ENCODE results near the gene TGFA.
"Not testable (repeated sequence)": the region's sequence is repeated elsewhere in the genome, so short reads cannot be mapped to it uniquely, and the experiment has no call there.

TGFA gene

GRCh38 chr2:70467831-70468779 lies 85.5 kb downstream of the TGFA start:
- H3K27me3 ChIP-seq (ENCODE audit: insufficient read depth, low read length, poor library complexity, severe bottlenecking) = no peaks in the 10 kb centered on the region
- H3K9ac ChIP-seq (ENCODE audit: low read depth, low read length, poor library complexity, severe bottlenecking) = peak overlapping the region; percentile 33
- peak overlapping the region; percentile 37 for H3K4me2 ChIP-seq (ENCODE audit: low read depth, low read length, poor library complexity, severe bottlenecking)
- peak overlapping the region; percentile 53 for H2AFZ ChIP-seq (ENCODE audit: low read length)
- H3F3A ChIP-seq (ENCODE audit: low read depth) = peaks cover 14% of the 10 kb centered on the region
- H3K36me3 ChIP-seq (ENCODE audit: insufficient read depth, low read length) = no peaks in the 10 kb centered on the region; the same call in 1 of the 2 replicates
- H3K79me2 ChIP-seq (ENCODE audit: insufficient read depth, low read length) = no peaks in the 10 kb centered on the region
- H3K4me1 ChIP-seq (ENCODE audit: insufficient read depth, low read length, poor library complexity, severe bottlenecking) = peaks cover 58% of the 10 kb centered on the region
- no peaks in the 10 kb centered on the region for H3K9me3 ChIP-seq (ENCODE audit: insufficient read depth, low read depth, low read length)
- H3K9me2 ChIP-seq (replicated peaks; ENCODE audit: low read depth, low read length) = no peaks in the 10 kb centered on the region
- no peak for TF ChIP-seq EZH2phosphoT487 (IDR thresholded peaks at IDR 0.05; ENCODE audit: borderline replicate concordance)
- TF ChIP-seq CTCF (conservative IDR thresholded peaks at IDR 0.05; ENCODE audit: low read length) = no peak
- H3K4me3 ChIP-seq (ENCODE audit: low read length, poor library complexity, severe bottlenecking) = no peak overlapping the region
- no peaks in the 10 kb centered on the region for H4K20me1 ChIP-seq (ENCODE audit: insufficient read depth, low read length, poor library complexity, severe bottlenecking)

GRCh38 chr2:70467237-70467636 lies 86.4 kb downstream of the TGFA start:
- H3F3A ChIP-seq (ENCODE audit: low read depth) = 0 out of 2 replicates have a peak, but pooled peaks cover 6% of the 10 kb centered on the region
- no peaks in the 10 kb centered on the region for H3K79me2 ChIP-seq (ENCODE audit: insufficient read depth, low read length)
- H3K36me3 ChIP-seq (ENCODE audit: insufficient read depth, low read length) = peaks cover 4% of the 10 kb centered on the region; the same call in 1 of the 2 replicates
- peaks cover 49% of the 10 kb centered on the region for H3K4me1 ChIP-seq (ENCODE audit: insufficient read depth, low read length, poor library complexity, severe bottlenecking)
- H3K9me2 ChIP-seq (replicated peaks; ENCODE audit: low read depth, low read length) = no peaks in the 10 kb centered on the region
- TF ChIP-seq EZH2phosphoT487 (IDR thresholded peaks at IDR 0.05; ENCODE audit: borderline replicate concordance) (no peak), CTCF (conservative IDR thresholded peaks at IDR 0.05; ENCODE audit: low read length) (no peak)
- no peaks in the 10 kb centered on the region for H4K20me1 ChIP-seq (ENCODE audit: insufficient read depth, low read length, poor library complexity, severe bottlenecking)
- H2AFZ ChIP-seq (ENCODE audit: low read length) = no peak overlapping the region
- H3K4me2 ChIP-seq (ENCODE audit: low read depth, low read length, poor library complexity, severe bottlenecking) = no peak overlapping the region
- no peak overlapping the region for H3K4me3 ChIP-seq (ENCODE audit: low read length, poor library complexity, severe bottlenecking)
- H3K9ac ChIP-seq (ENCODE audit: low read depth, low read length, poor library complexity, severe bottlenecking) = no peak overlapping the region
- no peaks in the 10 kb centered on the region for H3K9me3 ChIP-seq (ENCODE audit: insufficient read depth, low read depth, low read length)
- H3K27me3 ChIP-seq (ENCODE audit: insufficient read depth, low read length, poor library complexity, severe bottlenecking) = no peaks in the 10 kb centered on the region

- not testable (repeated sequence) for H3K9me2 ChIP-seq (replicated peaks; ENCODE audit: low read depth, low read length); H3K4me2 ChIP-seq (ENCODE audit: low read depth, low read length, poor library complexity, severe bottlenecking)
Measured at GRCh38 chr2:70466647-70467046, 87.0 kb downstream of the TGFA start.

More at GRCh38 chr2:70466647-70467046, 87.0 kb downstream of the TGFA start:
- H3K79me2 ChIP-seq (ENCODE audit: insufficient read depth, low read length); H3K27me3 ChIP-seq (ENCODE audit: insufficient read depth, low read length, poor library complexity, severe bottlenecking); H3K36me3 ChIP-seq (ENCODE audit: insufficient read depth, low read length); H3F3A ChIP-seq (ENCODE audit: low read depth); H3K9ac ChIP-seq (ENCODE audit: low read depth, low read length, poor library complexity, severe bottlenecking); H3K4me3 ChIP-seq (ENCODE audit: low read length, poor library complexity, severe bottlenecking); H4K20me1 ChIP-seq (ENCODE audit: insufficient read depth, low read length, poor library complexity, severe bottlenecking); H2AFZ ChIP-seq (ENCODE audit: low read length); H3K9me3 ChIP-seq (ENCODE audit: insufficient read depth, low read depth, low read length): not testable (repeated sequence)
- H3K4me1 ChIP-seq (ENCODE audit: insufficient read depth, low read length, poor library complexity, severe bottlenecking) = peaks cover 43% of the 10 kb centered on the region
